ENCODE data around the gene LRBA.

DNA sequence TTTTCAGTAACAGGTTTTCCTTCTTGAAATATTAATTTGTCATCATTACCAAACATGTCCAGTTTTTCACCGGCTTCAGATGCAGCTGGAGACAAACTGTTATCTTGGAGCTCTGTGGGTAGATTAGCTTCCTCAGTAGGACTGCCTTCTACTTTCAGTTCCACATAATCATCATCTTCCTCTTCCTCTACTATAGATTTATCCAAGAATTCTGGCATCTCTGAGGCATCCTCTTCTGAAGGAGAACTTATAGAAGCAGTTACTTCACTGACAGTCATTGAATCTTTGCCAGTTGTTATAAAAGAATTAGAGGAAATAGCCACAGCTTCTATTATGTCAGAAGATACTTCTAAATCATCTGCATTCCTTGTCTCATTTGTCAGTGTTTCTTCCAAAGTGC lies 162.9 kb downstream of the LRBA start:
- TF ChIP-seq, protein P1, sequence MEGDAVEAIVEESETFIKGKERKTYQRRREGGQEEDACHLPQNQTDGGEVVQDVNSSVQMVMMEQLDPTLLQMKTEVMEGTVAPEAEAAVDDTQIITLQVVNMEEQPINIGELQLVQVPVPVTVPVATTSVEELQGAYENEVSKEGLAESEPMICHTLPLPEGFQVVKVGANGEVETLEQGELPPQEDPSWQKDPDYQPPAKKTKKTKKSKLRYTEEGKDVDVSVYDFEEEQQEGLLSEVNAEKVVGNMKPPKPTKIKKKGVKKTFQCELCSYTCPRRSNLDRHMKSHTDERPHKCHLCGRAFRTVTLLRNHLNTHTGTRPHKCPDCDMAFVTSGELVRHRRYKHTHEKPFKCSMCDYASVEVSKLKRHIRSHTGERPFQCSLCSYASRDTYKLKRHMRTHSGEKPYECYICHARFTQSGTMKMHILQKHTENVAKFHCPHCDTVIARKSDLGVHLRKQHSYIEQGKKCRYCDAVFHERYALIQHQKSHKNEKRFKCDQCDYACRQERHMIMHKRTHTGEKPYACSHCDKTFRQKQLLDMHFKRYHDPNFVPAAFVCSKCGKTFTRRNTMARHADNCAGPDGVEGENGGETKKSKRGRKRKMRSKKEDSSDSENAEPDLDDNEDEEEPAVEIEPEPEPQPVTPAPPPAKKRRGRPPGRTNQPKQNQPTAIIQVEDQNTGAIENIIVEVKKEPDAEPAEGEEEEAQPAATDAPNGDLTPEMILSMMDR (IDR thresholded peaks at IDR 0.05), result no peak
- no peak for TF ChIP-seq POLR2A (IDR thresholded peaks at IDR 0.05)
- TF ChIP-seq POLR2AphosphoS5 (IDR thresholded peaks at IDR 0.05), result no peak
